Dedifferentiated amniotic fluid mesenchymal stem cell (primary cell): ENCODE measurements around the gene ADAM23.

Experiments used
- DNase-seq: peaks from one replicate; pipeline ENCODE4 v3.0.0-alpha.2; 2016; ENCODE audit errors: extremely low spot score

ADAM23 gene

DNA sequence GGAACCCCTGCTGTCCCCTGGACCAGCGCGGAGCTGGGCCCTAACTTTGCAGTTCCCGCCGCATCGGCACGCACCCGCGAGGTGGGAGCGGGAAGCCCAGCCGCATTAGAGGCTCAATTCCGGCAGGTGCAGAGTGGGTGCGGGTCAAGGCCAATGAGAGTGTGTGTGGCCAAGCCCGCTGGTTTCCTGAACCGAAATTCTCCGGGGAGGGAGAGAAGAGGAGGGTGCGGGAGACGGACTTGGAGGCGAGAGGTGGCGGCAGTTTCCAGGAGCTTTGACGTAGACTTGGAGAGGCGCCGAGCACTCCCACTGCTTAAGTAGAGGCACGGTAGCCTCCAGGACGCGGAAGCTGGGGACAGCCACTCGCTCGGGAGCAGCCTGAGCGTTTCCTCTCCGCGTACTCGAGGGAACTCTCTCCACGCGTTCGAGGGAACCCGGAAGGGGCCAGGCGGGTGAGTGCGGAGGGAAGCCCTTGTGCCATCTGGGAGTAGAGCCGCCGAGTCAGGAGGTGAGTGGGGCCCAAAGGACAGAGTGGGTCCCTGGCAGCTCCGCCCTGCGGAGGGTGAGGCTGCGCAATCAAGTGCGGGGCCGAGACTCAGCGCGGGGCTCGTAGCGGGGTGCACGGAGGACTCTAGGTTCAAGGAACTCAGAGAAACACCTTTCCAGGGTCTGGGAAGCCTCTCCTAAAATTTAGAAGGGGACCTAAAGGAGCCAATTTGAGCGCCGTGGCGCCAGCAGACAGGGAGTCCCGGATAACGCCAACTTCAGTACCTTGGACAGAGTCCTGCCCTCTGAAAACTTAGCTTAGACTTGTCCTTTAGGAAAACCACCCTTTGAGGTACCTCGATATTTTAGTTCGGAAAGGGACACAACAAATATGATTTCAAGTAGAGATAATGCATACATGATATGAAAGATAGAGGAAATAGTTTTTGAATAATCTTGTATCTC is 199.0 kb downstream of the ADAM23 start, which contains the start of gene FAM237A:
Gene FAM237A, plus strand, starts transcription at position 413 of the 951 bp plus-strand sequence. CDS start 1,750 bp downstream, outside the sequence.
- DNase-seq: peak; percentile 54

DNA sequence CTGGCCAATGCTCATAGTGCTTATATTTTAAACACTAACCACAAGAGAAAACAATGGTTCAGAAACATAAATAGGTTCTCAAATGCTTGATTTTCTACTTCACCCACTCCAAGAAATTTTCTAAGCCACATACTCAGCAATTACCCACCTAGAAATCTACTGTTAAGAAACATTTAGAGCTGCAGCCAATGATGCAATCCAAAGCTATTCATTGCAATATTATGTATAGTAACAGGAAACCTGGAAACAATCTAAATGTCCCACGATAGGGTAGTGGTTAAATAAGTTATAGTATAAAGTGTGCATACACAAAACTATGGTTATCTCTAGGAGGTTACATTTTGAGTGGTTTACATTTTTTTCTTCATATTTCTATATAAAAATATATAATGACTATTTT is 204.7 kb downstream of the ADAM23 start:
- no peak for DNase-seq

DNA sequence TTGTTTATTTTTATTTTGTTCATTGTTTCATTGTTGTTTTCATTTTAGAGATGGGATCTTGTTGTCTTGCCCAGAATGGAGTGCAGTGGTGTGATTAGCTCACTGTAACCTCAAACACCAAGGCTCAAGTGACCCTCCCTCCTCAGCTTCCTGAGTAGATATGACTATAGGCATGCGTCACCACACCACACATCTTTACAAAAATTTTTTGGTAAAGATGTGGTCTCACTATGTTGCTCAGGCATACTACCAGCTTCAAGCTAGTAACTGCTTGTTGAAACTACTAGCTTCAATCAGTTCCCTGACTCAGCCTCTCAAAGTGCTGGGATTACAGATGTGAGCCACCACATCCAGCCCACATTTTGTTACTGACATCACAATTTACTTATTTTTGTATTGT is 213.8 kb downstream of the ADAM23 start:
- no peak for DNase-seq

DNA sequence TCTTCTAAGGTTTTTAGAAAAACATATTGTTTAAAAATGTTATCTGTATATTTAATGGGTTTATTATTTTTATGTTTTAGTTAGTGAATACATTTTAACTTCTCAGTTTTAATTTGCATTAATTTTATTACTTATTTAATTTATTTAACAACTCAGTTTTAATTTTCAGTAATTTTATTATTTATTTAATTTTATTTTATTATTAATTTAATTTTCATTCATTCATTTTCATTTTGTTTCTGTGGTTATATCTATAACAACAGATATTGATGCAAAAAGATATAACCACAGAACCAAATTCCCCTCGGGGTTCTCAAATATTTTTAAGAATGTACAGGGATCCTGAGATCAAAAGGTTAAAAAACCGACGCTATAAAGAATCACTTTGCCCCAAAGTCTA is 221.9 kb downstream of the ADAM23 start:
- DNase-seq: no peak
